Keratinocyte (primary cell): ENCODE measurements around the gene RBBP8. TPM values are rescaled to one million over a fixed set of nuclear protein-coding genes. Genes with fewer than 3 reads are reported as not detected.

Experiments used
- DNase-seq: peaks from one replicate; pipeline ENCODE4 v3.0.0-alpha.2; 2011; ENCODE audit warnings: low read depth, missing footprints, low spot score
- FAIRE-seq: peaks from 2 replicates; lab custom pipeline; 2011; peaks lifted over from hg19 to GRCh38; lab: Jason Lieb, UNC
- H2AFZ ChIP-seq: 2 replicates; pipeline ENCODE4 v1.6.0; 2012; ENCODE audit warnings: low read length, control low read depth, inconsistent platforms; ENCODE audit not compliant: control insufficient read depth
- H3K27ac ChIP-seq: 2 replicates; pipeline ENCODE4 v1.5.1; 2011; ENCODE audit warnings: low read length; ENCODE audit not compliant: control insufficient read depth, insufficient read depth
- H3K27me3 ChIP-seq: 3 replicates; pipeline ENCODE4 v1.6.0; 2011; ENCODE audit warnings: low read length; ENCODE audit not compliant: control insufficient read depth, insufficient read depth; ENCODE audit errors: extremely low read depth
- H3K36me3 ChIP-seq, 2 experiments: 2 replicates in 1 of 2; 3 replicates in 1 of 2; pipeline ENCODE4 v1.5.1; 2011; ENCODE audit warnings: low read length in 2 of 2, mild to moderate bottlenecking in 1 of 2; ENCODE audit not compliant: control insufficient read depth in 2 of 2, insufficient read depth in 2 of 2; ENCODE audit errors: extremely low read depth in 1 of 2
- H3K4me1 ChIP-seq: 3 replicates; pipeline ENCODE4 v1.5.1; 2011; ENCODE audit warnings: low read length; ENCODE audit not compliant: control insufficient read depth, insufficient read depth; ENCODE audit errors: extremely low read depth
- H3K4me2 ChIP-seq: 3 replicates; pipeline ENCODE4 v1.6.0; 2011; ENCODE audit warnings: low read depth, low read length; ENCODE audit not compliant: control insufficient read depth, insufficient read depth; ENCODE audit errors: extremely low read depth
- H3K4me3 ChIP-seq, 3 experiments: fragments of 200-600 bp in 1 of 3; sonication (generic) in 1 of 3; 2 replicates in 2 of 3; 3 replicates in 1 of 3; pipeline ENCODE4 v1.5.1; 2011 to 2016; ENCODE audit warnings: low read length in 3 of 3, mild to moderate bottlenecking in 3 of 3, control low read depth in 2 of 3, inconsistent platforms in 1 of 3, low read depth in 1 of 3, mixed read lengths in 1 of 3, mixed run types in 1 of 3, moderate library complexity in 1 of 3; ENCODE audit not compliant: control insufficient read depth in 2 of 3, insufficient read depth in 2 of 3; ENCODE audit errors: extremely low read depth in 1 of 3
- H3K79me2 ChIP-seq: 2 replicates; pipeline ENCODE4 v1.6.0; 2012; ENCODE audit warnings: low read length; ENCODE audit not compliant: control insufficient read depth, insufficient read depth
- H3K9ac ChIP-seq: 3 replicates; pipeline ENCODE4 v1.6.0; 2011; ENCODE audit warnings: low read length; ENCODE audit not compliant: control insufficient read depth, insufficient read depth; ENCODE audit errors: extremely low read depth
- H3K9me1 ChIP-seq: 3 replicates; pipeline ENCODE4 v1.6.0; 2011; ENCODE audit warnings: low read length; ENCODE audit not compliant: control insufficient read depth, insufficient read depth; ENCODE audit errors: extremely low read depth
- H3K9me3 ChIP-seq: 2 replicates; pipeline ENCODE4 v1.5.1; 2012; ENCODE audit warnings: low read depth, low read length; ENCODE audit not compliant: control insufficient read depth
- H4K20me1 ChIP-seq: 3 replicates; pipeline ENCODE4 v1.6.0; 2011; ENCODE audit warnings: low read length; ENCODE audit not compliant: control insufficient read depth, insufficient read depth; ENCODE audit errors: extremely low read depth
- CTCF ChIP-seq, 3 experiments: IDR thresholded peaks in 1 of 3; conservative IDR thresholded peaks in 1 of 3; optimal IDR thresholded peaks in 1 of 3; 2 replicates in 2 of 3; 3 replicates in 1 of 3; pipeline versions ENCODE3 to v1.5.1; 2011; ENCODE audit warnings: low read length in 3 of 3, mild to moderate bottlenecking in 3 of 3, moderate library complexity in 2 of 3, control low read depth in 1 of 3, inconsistent platforms in 1 of 3; ENCODE audit not compliant: insufficient read depth in 2 of 3; ENCODE audit errors: extremely low read depth in 1 of 3
- EZH2 ChIP-seq: IDR thresholded peaks from one replicate; pipeline ENCODE4 v1.6.1; 2012; ENCODE audit warnings: inconsistent platforms, mild to moderate bottlenecking, low read length, moderate library complexity
- dilution Hi-C: fragments of 300-500 bp; cut with MboI; formaldehyde crosslinking; loops from one replicate; pipeline ENCODE4 v1.7.0; 2020; ENCODE audit warnings: low sequenced_read_pairs; ENCODE audit not compliant: extremely low pct_ligation_motif_present
- polyA plus RNA-seq, 5 experiments: library from polyadenylated mRNA; depleted of rRNA in 3 of 5; stranded (reverse) in 3 of 5; stranded (forward) in 1 of 5; unstranded in 1 of 5; fragments of >200 nt; gene quantifications; 1 replicate in 1 of 5; 2 replicates in 3 of 5; 3 replicates in 1 of 5; pipeline versions ENCODE4 v1.2.1 to v1.2.3, GENCODE V29; 2011 to 2012; ENCODE audit warnings: missing spikeins in 2 of 5, low read depth in 1 of 5, low replicate concordance in 1 of 5

RBBP8 gene
- polyA plus RNA-seq, 1 donor (not counting 4 experiments of a cell fraction or from before 2014, with no cell fraction given): 169 TPM

GRCh38 chr18:22912835-22913234 is 20.3 kb upstream of the RBBP8 start:
- H3K27me3 ChIP-seq: no peaks in the 10 kb centered on the region
- H3K36me3 ChIP-seq: no peaks in the 10 kb centered on the region
- dilution Hi-C loops: no loop called here
- FAIRE-seq: no peak
- H3K9me3 ChIP-seq: no peaks in the 10 kb centered on the region
- no peak for DNase-seq
- H2AFZ ChIP-seq: no peak overlapping the region
- peak overlapping the region; percentile 85 for H3K27ac ChIP-seq
- peaks cover 31% of the 10 kb centered on the region for H3K4me1 ChIP-seq
- no peak overlapping the region for H3K4me3 ChIP-seq
- peak overlapping the region; percentile 45 for H3K9ac ChIP-seq
- TF ChIP-seq EZH2 (no peak), CTCF (optimal IDR thresholded peaks at IDR 0.05 in 1 of 3, IDR thresholded peaks at IDR 0.05 in 1 of 3, conservative IDR thresholded peaks at IDR 0.05 in 1 of 3; ENCODE audit: extremely low read depth in 1 of 3, insufficient read depth in 2 of 3, low read length in 3 of 3) (no peak)
- H3K9me1 ChIP-seq: no peaks in the 10 kb centered on the region
- H3K79me2 ChIP-seq: peaks cover 26% of the 10 kb centered on the region
- no peaks in the 10 kb centered on the region for H4K20me1 ChIP-seq
- H3K4me2 ChIP-seq: peak overlapping the region; percentile 92

- H2AFZ ChIP-seq: no peak overlapping the region
- TF ChIP-seq EZH2 (no peak), CTCF (optimal IDR thresholded peaks at IDR 0.05 in 1 of 3, IDR thresholded peaks at IDR 0.05 in 1 of 3, conservative IDR thresholded peaks at IDR 0.05 in 1 of 3; ENCODE audit: extremely low read depth in 1 of 3, insufficient read depth in 2 of 3, low read length in 3 of 3) (no peak)
- H3K9ac ChIP-seq: peak overlapping the region; percentile 70
- peaks cover 31% of the 10 kb centered on the region for H3K4me1 ChIP-seq
- no peaks in the 10 kb centered on the region for H3K9me3 ChIP-seq
- dilution Hi-C loops: no loop called here
- H3K79me2 ChIP-seq: peaks cover 34% of the 10 kb centered on the region
- H3K36me3 ChIP-seq: no peaks in the 10 kb centered on the region
- H3K9me1 ChIP-seq: no peaks in the 10 kb centered on the region
- FAIRE-seq (peak; percentile 99), DNase-seq (peak; percentile 79)
- no peaks in the 10 kb centered on the region for H3K27me3 ChIP-seq
- peak overlapping the region; percentile 92 for H3K4me2 ChIP-seq
- H3K27ac ChIP-seq: peak overlapping the region; percentile 85
- no peaks in the 10 kb centered on the region for H4K20me1 ChIP-seq
- peak overlapping the region; percentile 43 to 90 (median 86) for H3K4me3 ChIP-seq
Measured at GRCh38 chr18:22913861-22914260, 19.3 kb upstream of the RBBP8 start.
